GM23248 (cell line): Measurements from ENCODE around the gene SMARCD2.

Experiments used
- EZH2 ChIP-seq: fragments of 200-600 bp; sonication (generic); IDR thresholded peaks from 2 replicates; pipeline ENCODE4 v1.6.1; 2018; ENCODE audit warnings: antibody characterized with exemption, mild to moderate bottlenecking; ENCODE audit not compliant: insufficient read depth, poor library complexity, severe bottlenecking
- EZH2phosphoT487 ChIP-seq: fragments of 200-600 bp; sonication (generic); IDR thresholded peaks from 2 replicates; pipeline ENCODE4 v1.6.1; 2018; ENCODE audit warnings: antibody characterized with exemption, moderate library complexity, mild to moderate bottlenecking, low read depth; ENCODE audit not compliant: insufficient read depth

GRCh38 chr17:63848834-63849689, 6.6 kb upstream of the SMARCD2 start:
- TF ChIP-seq EZH2: no peak
- TF ChIP-seq EZH2phosphoT487: no peak
